Liver (tissue), 9 donors: ENCODE measurements around the gene VSNL1. TPM values are rescaled to one million over a fixed set of nuclear protein-coding genes. Genes with fewer than 3 reads are reported as not detected.

Experiments used
- DNase-seq: peaks from one replicate; pipeline ENCODE4 v3.0.0-alpha.2; 2017; ENCODE audit warnings: low spot score
- H3K27ac ChIP-seq, 2 donors: one replicate each; pipeline ENCODE4 v1.7.0; 2013; ENCODE audit warnings: inconsistent platforms in 2 of 2, low read length in 2 of 2, control low read depth in 1 of 2, low read depth in 1 of 2, mild to moderate bottlenecking in 1 of 2
- H3K27me3 ChIP-seq, 4 donors: one replicate each; pipeline versions ENCODE4 v1.6.1 to v1.7.0; 2013; ENCODE audit warnings: low read length in 3 of 4, inconsistent platforms in 1 of 4, mild to moderate bottlenecking in 1 of 4, moderate library complexity in 1 of 4; ENCODE audit not compliant: control insufficient read depth in 4 of 4, insufficient read depth in 4 of 4
- H3K36me3 ChIP-seq, 4 donors: one replicate each; pipeline versions ENCODE4 v1.6.1 to v1.7.0; 2013; ENCODE audit warnings: low read length in 3 of 4, mild to moderate bottlenecking in 3 of 4, low read depth in 1 of 4, moderate library complexity in 1 of 4; ENCODE audit not compliant: control insufficient read depth in 4 of 4, insufficient read depth in 3 of 4
- H3K4me1 ChIP-seq, 4 donors: one replicate each; pipeline versions ENCODE4 v1.6.1 to v1.7.0; 2013; ENCODE audit warnings: low read length in 3 of 4, mild to moderate bottlenecking in 3 of 4, moderate library complexity in 1 of 4; ENCODE audit not compliant: control insufficient read depth in 4 of 4, insufficient read depth in 4 of 4
- H3K4me3 ChIP-seq, 3 donors: one replicate each; pipeline versions ENCODE4 v1.6.1 to v1.7.0; 2013; ENCODE audit warnings: low read length in 3 of 3, control low read depth in 1 of 3, low read depth in 1 of 3, mild to moderate bottlenecking in 1 of 3
- H3K9ac ChIP-seq, 2 donors: one replicate each; pipeline ENCODE4 v1.7.0; 2013; ENCODE audit warnings: low read length in 2 of 2, mild to moderate bottlenecking in 2 of 2, moderate library complexity in 2 of 2, control low read depth in 1 of 2, low read depth in 1 of 2
- H3K9me3 ChIP-seq, 4 donors: one replicate each; pipeline versions ENCODE4 v1.6.1 to v1.7.0; 2013; ENCODE audit warnings: low read length in 3 of 4; ENCODE audit not compliant: control insufficient read depth in 4 of 4
- HNF4A ChIP-seq, 2 donors: conservative IDR thresholded peaks; 2 replicates each; pipeline ENCODE4 v1.6.1; 2016; ENCODE audit warnings: antibody characterized with exemption in 2 of 2, mild to moderate bottlenecking in 2 of 2
- HNF4G ChIP-seq: IDR thresholded peaks from 2 replicates; pipeline ENCODE4 v1.6.1; 2016; ENCODE audit warnings: antibody characterized with exemption
- JUND ChIP-seq, 2 donors: IDR thresholded peaks; 2 replicates each; pipeline ENCODE4 v1.6.1; 2016; ENCODE audit warnings: antibody characterized with exemption in 2 of 2
- NR2F2 ChIP-seq: IDR thresholded peaks from 2 replicates; pipeline ENCODE4 v1.6.1; 2016; ENCODE audit warnings: antibody characterized with exemption
- RXRA ChIP-seq, 2 donors: IDR thresholded peaks; 2 replicates each; pipeline ENCODE4 v1.6.1; 2017 to 2018; ENCODE audit warnings: antibody characterized with exemption in 2 of 2, mild to moderate bottlenecking in 1 of 2
- TAF1 ChIP-seq: conservative IDR thresholded peaks from 2 replicates; pipeline ENCODE4 v1.6.1; 2016; ENCODE audit warnings: antibody characterized with exemption, mild to moderate bottlenecking
- YY1 ChIP-seq: IDR thresholded peaks from 2 replicates; pipeline ENCODE4 v1.6.1; 2016; ENCODE audit warnings: antibody characterized with exemption, mild to moderate bottlenecking
- WGBS: extraction: QIAGEN DNeasy Blood & Tissue Kit; methylation state at CpG from one replicate; pipeline ENCODE4 v1.1.7; 2013; 5-methylcytosine and 5-hydroxymethylcytosine counted together
- polyA plus RNA-seq, 2 donors: library from polyadenylated mRNA; stranded (reverse) in 1 of 2; unstranded in 1 of 2; fragments of 200-250 nt in 1 of 2; fragments of >200 nt in 1 of 2; fragmentation: Nextera tagmentation in 1 of 2; extraction: Ambion mirVana in 1 of 2; gene quantifications; one replicate each; pipeline versions ENCODE4 v1.2.1 to v1.2.3, GENCODE V29; 2013 to 2015
- total RNA-seq, 2 donors: library from RNA; depleted of rRNA; stranded (reverse); fragments of >200 nt; gene quantifications; one replicate each; pipeline ENCODE4 v1.2.3, GENCODE V29; 2014
- TF ChIP-seq, protein P1 (sequence below): fragments of 150-350 bp; IDR thresholded peaks from 2 replicates; pipeline ENCODE4 v1.5.1; 2017; ENCODE audit warnings: improper control_type of control experiment, low read depth, low read length; ENCODE audit not compliant: missing input control
- TF ChIP-seq, protein P2 (sequence below): IDR thresholded peaks from 2 replicates; pipeline ENCODE4 v1.6.1; 2016; ENCODE audit warnings: antibody characterized with exemption
- TF ChIP-seq, protein P3 (sequence below): IDR thresholded peaks from 2 replicates; pipeline ENCODE4 v1.6.1; 2016; ENCODE audit warnings: antibody characterized with exemption
- donor health status: healthy.
- donor health status: healthy.
- donor health status: healthy.
- donor health status: healthy.
- donor health status: healthy.

Gene VSNL1
- total and polyA plus RNA-seq, 4 donors: 2.2 to 32.9 (median 6.3) TPM

DNA sequence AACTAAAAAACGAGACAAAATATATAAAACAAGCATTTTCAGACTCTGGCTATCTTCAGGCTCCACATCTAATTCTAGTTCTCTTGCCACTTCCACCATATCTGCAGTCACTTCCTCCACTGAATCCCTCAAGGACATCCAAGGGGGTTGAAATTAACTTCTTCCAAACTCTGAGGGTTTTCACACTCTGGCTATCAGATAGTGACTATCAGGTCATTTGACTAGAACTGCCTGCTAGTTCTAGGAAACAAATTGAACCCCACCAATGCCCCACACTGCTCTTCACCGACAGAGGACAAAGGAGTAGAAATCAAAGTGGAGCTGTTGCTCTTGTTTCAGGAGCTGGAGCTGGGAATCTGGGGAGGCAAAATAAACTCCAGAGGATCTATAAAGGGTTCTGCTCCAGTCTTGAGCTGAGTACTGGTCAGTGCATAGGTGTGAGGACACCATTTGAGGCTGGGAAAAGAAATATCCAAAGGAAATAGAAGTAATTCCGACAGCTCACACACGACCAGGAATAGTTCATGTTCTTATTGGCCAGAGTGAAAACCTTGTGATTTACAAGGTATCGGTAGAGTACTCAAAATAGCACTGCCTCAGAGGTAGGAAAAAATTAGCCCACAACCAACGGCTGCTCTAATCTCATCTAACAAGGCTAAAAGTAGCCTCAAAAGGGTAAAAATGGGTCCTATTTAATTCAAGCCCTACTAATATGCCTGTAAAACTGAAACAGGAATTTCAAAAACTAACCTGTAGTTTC, 141.8 kb downstream of the VSNL1 start:
- Histone ChIP-seq H3K27me3 (no peaks in the 10 kb centered on the region), H3K9ac (no peak overlapping the region), H3K36me3 (peaks cover 0 to 23% (median 11%) of the 10 kb centered on the region in 4 donors)

DNA sequence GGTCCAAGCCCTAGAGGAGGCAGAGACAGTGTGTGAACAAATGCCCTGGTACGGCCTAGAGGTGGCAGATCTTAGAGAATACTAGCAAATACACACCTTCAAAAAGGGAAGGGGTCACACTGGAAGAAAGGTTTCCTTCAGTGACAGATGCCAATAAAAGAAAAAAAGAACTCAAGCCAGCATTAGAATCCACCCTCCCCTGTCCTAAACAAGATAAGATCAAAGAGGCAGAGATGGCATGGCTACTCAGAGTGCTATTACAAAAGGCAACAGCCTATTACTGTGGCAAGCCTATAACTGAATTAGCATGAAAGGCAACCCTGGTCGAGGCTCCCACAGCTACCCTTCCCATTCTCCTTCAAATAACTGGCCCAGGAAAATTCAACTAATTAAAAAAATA, 143.5 kb downstream of the VSNL1 start:
- Histone ChIP-seq H3K9ac (no peak overlapping the region), H3K36me3 (peaks cover 0 to 20% (median 10%) of the 10 kb centered on the region in 4 donors), H3K4me3 (no peak overlapping the region), H3K9me3 (no peaks in the 10 kb centered on the region), H3K27ac (no peak overlapping the region), H3K4me1 (peaks cover 0 to 4% (median 1%) of the 10 kb centered on the region in 4 donors), H3K27me3 (no peaks in the 10 kb centered on the region)
- TF ChIP-seq, protein P1, sequence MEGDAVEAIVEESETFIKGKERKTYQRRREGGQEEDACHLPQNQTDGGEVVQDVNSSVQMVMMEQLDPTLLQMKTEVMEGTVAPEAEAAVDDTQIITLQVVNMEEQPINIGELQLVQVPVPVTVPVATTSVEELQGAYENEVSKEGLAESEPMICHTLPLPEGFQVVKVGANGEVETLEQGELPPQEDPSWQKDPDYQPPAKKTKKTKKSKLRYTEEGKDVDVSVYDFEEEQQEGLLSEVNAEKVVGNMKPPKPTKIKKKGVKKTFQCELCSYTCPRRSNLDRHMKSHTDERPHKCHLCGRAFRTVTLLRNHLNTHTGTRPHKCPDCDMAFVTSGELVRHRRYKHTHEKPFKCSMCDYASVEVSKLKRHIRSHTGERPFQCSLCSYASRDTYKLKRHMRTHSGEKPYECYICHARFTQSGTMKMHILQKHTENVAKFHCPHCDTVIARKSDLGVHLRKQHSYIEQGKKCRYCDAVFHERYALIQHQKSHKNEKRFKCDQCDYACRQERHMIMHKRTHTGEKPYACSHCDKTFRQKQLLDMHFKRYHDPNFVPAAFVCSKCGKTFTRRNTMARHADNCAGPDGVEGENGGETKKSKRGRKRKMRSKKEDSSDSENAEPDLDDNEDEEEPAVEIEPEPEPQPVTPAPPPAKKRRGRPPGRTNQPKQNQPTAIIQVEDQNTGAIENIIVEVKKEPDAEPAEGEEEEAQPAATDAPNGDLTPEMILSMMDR: no peak
- TF ChIP-seq YY1 (no peak), HNF4G (no peak)
- TF ChIP-seq, protein P2, sequence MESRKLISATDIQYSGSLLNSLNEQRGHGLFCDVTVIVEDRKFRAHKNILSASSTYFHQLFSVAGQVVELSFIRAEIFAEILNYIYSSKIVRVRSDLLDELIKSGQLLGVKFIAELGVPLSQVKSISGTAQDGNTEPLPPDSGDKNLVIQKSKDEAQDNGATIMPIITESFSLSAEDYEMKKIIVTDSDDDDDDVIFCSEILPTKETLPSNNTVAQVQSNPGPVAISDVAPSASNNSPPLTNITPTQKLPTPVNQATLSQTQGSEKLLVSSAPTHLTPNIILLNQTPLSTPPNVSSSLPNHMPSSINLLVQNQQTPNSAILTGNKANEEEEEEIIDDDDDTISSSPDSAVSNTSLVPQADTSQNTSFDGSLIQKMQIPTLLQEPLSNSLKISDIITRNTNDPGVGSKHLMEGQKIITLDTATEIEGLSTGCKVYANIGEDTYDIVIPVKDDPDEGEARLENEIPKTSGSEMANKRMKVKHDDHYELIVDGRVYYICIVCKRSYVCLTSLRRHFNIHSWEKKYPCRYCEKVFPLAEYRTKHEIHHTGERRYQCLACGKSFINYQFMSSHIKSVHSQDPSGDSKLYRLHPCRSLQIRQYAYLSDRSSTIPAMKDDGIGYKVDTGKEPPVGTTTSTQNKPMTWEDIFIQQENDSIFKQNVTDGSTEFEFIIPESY: no peak
- no peak for DNase-seq
- WGBS: 95% methylated on average over 2 of the region's 2 CpGs

More for the DNA sequence above, 141.8 kb downstream of the VSNL1 start:
- H3K27ac ChIP-seq: no peak overlapping the region
- no peak overlapping the region for H3K4me3 ChIP-seq
- no peak for TF ChIP-seq NR2F2
- no peak for TF ChIP-seq RXRA (IDR thresholded peaks at IDR 0.05)
- no peak for TF ChIP-seq HNF4A (conservative IDR thresholded peaks at IDR 0.05)
- TF ChIP-seq, protein P2: no peak
- no peak for TF ChIP-seq JUND (IDR thresholded peaks at IDR 0.05)
- TF ChIP-seq YY1: no peak
- TF ChIP-seq, protein P1: no peak
- no peak for TF ChIP-seq TAF1
- TF ChIP-seq, protein P3, sequence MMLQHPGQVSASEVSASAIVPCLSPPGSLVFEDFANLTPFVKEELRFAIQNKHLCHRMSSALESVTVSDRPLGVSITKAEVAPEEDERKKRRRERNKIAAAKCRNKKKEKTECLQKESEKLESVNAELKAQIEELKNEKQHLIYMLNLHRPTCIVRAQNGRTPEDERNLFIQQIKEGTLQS: no peak
- 93% methylated on average over 6 of the region's 6 CpGs for WGBS
- H3K4me1 ChIP-seq: no peaks in the 10 kb centered on the region
- no peak for DNase-seq
- no peaks in the 10 kb centered on the region for H3K9me3 ChIP-seq
